ENCODE results near the gene PAPSS1. TPM values are rescaled to one million over a fixed set of nuclear protein-coding genes. Genes with fewer than 3 reads are reported as not detected.
"Not testable (repeated sequence)": the region's sequence is repeated elsewhere in the genome, so short reads cannot be mapped to it uniquely, and the experiment has no call there.

PAPSS1 gene
- total and polyA plus RNA-seq, 10 donors: 22.7 to 73.8 (median 26.8) TPM

DNA sequence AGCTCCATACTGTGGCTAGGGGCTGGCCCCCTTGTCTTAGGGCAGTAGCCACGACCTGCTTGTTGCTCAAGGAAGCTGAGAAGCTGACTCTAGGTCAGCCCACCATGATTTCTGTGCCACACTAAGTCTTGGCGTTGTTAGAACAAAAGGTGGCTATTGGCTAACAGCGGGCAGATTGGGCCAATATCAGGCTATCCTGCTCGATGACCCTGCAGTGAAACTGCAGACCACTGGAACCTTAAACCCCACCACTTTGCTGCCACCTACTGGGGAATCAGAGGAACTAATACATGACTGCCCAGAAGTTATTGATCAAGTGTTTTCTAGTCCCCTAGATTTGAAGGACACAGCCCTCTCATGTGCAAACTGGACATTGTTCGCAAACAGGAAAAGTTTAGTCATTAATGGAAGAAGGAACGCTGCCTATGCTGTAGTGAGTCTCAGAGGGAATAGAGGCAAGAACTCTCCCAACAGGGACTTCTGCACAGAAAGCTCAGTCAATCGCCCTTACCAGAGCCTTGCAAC is 17.0 kb upstream of the PAPSS1 start:
- no peak for DNase-seq
- 58 to 70% (median 60%) methylated on average over 7 of the region's 7 CpGs for WGBS, 5 donors
- TF ChIP-seq, protein P1, sequence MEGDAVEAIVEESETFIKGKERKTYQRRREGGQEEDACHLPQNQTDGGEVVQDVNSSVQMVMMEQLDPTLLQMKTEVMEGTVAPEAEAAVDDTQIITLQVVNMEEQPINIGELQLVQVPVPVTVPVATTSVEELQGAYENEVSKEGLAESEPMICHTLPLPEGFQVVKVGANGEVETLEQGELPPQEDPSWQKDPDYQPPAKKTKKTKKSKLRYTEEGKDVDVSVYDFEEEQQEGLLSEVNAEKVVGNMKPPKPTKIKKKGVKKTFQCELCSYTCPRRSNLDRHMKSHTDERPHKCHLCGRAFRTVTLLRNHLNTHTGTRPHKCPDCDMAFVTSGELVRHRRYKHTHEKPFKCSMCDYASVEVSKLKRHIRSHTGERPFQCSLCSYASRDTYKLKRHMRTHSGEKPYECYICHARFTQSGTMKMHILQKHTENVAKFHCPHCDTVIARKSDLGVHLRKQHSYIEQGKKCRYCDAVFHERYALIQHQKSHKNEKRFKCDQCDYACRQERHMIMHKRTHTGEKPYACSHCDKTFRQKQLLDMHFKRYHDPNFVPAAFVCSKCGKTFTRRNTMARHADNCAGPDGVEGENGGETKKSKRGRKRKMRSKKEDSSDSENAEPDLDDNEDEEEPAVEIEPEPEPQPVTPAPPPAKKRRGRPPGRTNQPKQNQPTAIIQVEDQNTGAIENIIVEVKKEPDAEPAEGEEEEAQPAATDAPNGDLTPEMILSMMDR (IDR thresholded peaks at IDR 0.05 in 8 of 11, conservative IDR thresholded peaks at IDR 0.05 in 3 of 11): peak; percentile 26 to 79 (median 73)
- TF ChIP-seq POLR2AphosphoS5 (IDR thresholded peaks at IDR 0.05): no peak
- no peak for TF ChIP-seq POLR2A (IDR thresholded peaks at IDR 0.05)
- H3K4me1 ChIP-seq: peaks cover 0 to 9% (median 3%) of the 10 kb centered on the region in 6 donors
- H3K27ac ChIP-seq: no peak overlapping the region
- peaks cover 0 to 4% (median 0%) of the 10 kb centered on the region in 7 donors for H3K27me3 ChIP-seq (replicated peaks in 1 of 7)
- no peaks in the 10 kb centered on the region for H3K36me3 ChIP-seq
- intact Hi-C loops (cut with DNase I; ENCODE audit: low total_unique reads): no loop called here
- H3K9me3 ChIP-seq: no peaks in the 10 kb centered on the region
- no peak overlapping the region for H3K4me3 ChIP-seq

- Histone ChIP-seq H3K27me3 (replicated peaks in 1 of 7) (peaks cover 0 to 4% (median 0%) of the 10 kb centered on the region in 7 donors), H3K27ac (no peak overlapping the region), H3K36me3 (no peaks in the 10 kb centered on the region), H3K4me1 (peaks cover 0 to 5% (median 3%) of the 10 kb centered on the region in 6 donors), H3K9me3 (no peaks in the 10 kb centered on the region), H3K4me3 (no peak overlapping the region)
- DNase-seq: no peak
- WGBS, 5 donors: 38 to 67% (median 59%) methylated on average over 3 of the region's 3 CpGs
- TF ChIP-seq POLR2A (IDR thresholded peaks at IDR 0.05) (no peak), POLR2AphosphoS5 (IDR thresholded peaks at IDR 0.05) (no peak)
- TF ChIP-seq, protein P1 (IDR thresholded peaks at IDR 0.05 in 8 of 11, conservative IDR thresholded peaks at IDR 0.05 in 3 of 11): no peak
- intact Hi-C loops (cut with DNase I; ENCODE audit: low total_unique reads): no loop called here
These were observed 16.0 kb upstream of the PAPSS1 start for GRCh38 chr4:107736037-107736436.

- no peak for DNase-seq
- no peaks in the 10 kb centered on the region for H3K36me3 ChIP-seq
- H3K4me3 ChIP-seq: no peak overlapping the region
- H3K9me3 ChIP-seq: no peaks in the 10 kb centered on the region
- TF ChIP-seq POLR2A (IDR thresholded peaks at IDR 0.05) (no peak), POLR2AphosphoS5 (IDR thresholded peaks at IDR 0.05) (no peak)
- TF ChIP-seq, protein P1 (IDR thresholded peaks at IDR 0.05 in 8 of 11, conservative IDR thresholded peaks at IDR 0.05 in 3 of 11): no peak
- no peak overlapping the region for H3K27ac ChIP-seq
- WGBS, 5 donors: 41 to 54% (median 48%) methylated on average over 3 of the region's 3 CpGs
- peaks cover 0 to 5% (median 1%) of the 10 kb centered on the region in 6 donors for H3K4me1 ChIP-seq
- H3K27me3 ChIP-seq (replicated peaks in 1 of 7): peaks cover 0 to 4% (median 0%) of the 10 kb centered on the region in 7 donors
- intact Hi-C loops (cut with DNase I; ENCODE audit: low total_unique reads): no loop called here
These were observed 14.1 kb upstream of the PAPSS1 start for GRCh38 chr4:107734120-107734519.

GRCh38 chr4:107733431-107733925 is 13.4 kb upstream of the PAPSS1 start:
- TF ChIP-seq POLR2AphosphoS5 (IDR thresholded peaks at IDR 0.05) (no peak), POLR2A (IDR thresholded peaks at IDR 0.05) (no peak)
- TF ChIP-seq, protein P1 (IDR thresholded peaks at IDR 0.05 in 8 of 11, conservative IDR thresholded peaks at IDR 0.05 in 3 of 11): no peak
- Histone ChIP-seq H3K27ac (no peak overlapping the region), H3K36me3 (no peaks in the 10 kb centered on the region), H3K4me1 (peaks cover 0 to 5% (median 1%) of the 10 kb centered on the region in 6 donors), H3K4me3 (no peak overlapping the region), H3K27me3 (replicated peaks in 1 of 7) (peaks cover 0 to 4% (median 0%) of the 10 kb centered on the region in 7 donors), H3K9me3 (no peaks in the 10 kb centered on the region)
- no peak for DNase-seq
- WGBS, 5 donors: 27 to 34% (median 29%) methylated on average over 7 of the region's 7 CpGs
- intact Hi-C loops (cut with DNase I; ENCODE audit: low total_unique reads): no loop called here

DNA sequence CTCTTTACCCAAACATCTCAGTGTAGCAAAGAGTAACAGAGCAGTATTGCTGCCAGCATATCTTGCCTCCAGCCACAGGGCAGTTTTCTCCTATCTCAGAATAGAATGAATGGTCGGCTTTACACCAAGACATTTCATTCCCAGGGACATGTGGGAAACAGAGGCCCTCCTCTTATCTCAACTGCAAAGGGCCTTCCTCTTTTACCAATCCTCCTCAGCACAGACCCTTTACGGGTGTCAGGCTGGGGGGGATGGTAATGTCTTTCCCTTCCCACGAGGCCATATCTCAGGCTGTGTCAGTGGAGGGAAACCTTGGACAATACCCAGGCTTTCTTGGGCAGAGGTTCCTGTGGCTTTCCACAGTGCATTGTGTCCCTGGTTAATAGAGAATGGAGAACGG is 9.0 kb upstream of the PAPSS1 start:
- H3K9me3 ChIP-seq; DNase-seq; H3K4me1 ChIP-seq; intact Hi-C loops (cut with DNase I; ENCODE audit: low total_unique reads); H3K27me3 ChIP-seq (replicated peaks in 1 of 7); H3K4me3 ChIP-seq; H3K36me3 ChIP-seq; H3K27ac ChIP-seq: not testable (repeated sequence)
- WGBS, 5 donors: 31 to 50% (median 38%) methylated on average over 4 of the region's 4 CpGs

GRCh38 chr4:107726131-107726925 is 6.3 kb upstream of the PAPSS1 start:
- H3K4me1 ChIP-seq; H3K27me3 ChIP-seq (replicated peaks in 1 of 7); H3K36me3 ChIP-seq; DNase-seq; H3K9me3 ChIP-seq; intact Hi-C loops (cut with DNase I; ENCODE audit: low total_unique reads); H3K4me3 ChIP-seq; H3K27ac ChIP-seq: not testable (repeated sequence)
- 79 to 87% (median 84%) methylated on average over 3 of the region's 3 CpGs for WGBS, 5 donors
